GM18499 (cell line): Measurements from ENCODE around the gene B4GALNT2.

ENCODE experiments used
- ATAC-seq: cut with Tn5 transposase; IDR thresholded peaks from one replicate; pipeline ENCODE4 v1.9.1; 2021; ENCODE audit warnings: moderate number of reproducible peaks; ENCODE audit not compliant: insufficient read depth, unreplicated experiment

Gene B4GALNT2

DNA sequence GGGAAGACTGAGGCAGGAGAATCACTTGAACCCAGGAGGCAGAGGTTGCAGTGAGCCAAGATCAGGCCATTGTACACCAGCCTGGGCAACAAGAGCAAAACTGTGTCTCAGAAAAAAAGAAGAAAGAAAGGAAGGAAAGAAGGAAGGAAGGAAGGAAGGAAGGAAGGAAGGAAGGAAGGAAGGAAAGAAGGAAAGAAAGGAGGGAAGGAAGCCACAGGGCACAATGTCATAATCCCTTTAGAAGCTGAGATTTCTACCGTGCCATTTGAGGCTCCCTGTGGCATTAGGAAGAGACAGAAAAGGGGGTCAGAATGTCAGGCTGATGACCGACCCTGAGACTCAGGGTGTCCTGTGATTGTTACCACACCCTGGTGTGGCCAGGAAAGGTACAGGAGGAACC, 71.2 kb downstream of the B4GALNT2 start:
- no peak for ATAC-seq

DNA sequence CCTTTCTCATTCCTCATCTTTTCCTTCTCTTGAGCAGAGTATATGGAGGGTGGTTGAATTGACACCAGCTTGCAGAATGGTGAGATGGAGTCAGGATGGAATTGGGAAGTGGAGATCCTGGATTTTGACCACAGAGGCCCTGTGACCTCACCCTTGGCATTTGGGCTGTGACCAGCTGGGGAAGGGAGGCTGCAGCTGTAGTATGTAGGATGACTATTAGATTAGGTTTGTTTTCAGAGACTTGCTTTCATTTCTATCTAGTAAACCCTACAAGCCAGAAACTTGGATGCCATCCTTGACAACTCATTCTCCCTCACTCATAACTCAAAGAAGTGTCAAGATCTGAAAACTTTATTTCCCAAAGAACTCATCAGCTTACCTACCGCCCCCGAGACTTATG, 71.9 kb downstream of the B4GALNT2 start:
- no peak for ATAC-seq

DNA sequence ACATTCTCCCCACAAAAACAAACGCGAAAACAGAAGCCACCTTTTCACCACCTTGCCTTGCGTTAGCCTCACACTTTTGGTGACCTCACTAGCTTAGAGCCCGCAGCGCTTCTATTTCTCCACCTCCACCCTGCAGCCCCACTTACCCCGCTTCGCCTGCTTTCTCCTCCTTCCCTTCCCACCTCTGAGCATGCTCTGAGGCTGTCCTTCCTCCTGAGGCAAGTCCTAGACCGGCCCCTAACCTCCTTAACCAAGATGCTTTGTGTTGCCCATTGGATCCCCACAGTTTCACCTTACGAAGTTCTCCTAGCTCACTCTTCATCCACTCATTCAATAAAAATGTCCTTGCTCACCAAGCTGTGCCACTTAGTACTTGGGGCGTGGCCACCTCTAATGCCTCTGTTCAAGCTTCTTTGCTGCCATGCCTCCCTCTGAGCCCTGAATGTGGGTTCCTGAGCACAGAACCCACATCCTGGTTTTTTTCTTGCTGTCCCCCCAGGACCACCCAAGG, 76.5 kb downstream of the B4GALNT2 start:
- no peak for ATAC-seq

DNA sequence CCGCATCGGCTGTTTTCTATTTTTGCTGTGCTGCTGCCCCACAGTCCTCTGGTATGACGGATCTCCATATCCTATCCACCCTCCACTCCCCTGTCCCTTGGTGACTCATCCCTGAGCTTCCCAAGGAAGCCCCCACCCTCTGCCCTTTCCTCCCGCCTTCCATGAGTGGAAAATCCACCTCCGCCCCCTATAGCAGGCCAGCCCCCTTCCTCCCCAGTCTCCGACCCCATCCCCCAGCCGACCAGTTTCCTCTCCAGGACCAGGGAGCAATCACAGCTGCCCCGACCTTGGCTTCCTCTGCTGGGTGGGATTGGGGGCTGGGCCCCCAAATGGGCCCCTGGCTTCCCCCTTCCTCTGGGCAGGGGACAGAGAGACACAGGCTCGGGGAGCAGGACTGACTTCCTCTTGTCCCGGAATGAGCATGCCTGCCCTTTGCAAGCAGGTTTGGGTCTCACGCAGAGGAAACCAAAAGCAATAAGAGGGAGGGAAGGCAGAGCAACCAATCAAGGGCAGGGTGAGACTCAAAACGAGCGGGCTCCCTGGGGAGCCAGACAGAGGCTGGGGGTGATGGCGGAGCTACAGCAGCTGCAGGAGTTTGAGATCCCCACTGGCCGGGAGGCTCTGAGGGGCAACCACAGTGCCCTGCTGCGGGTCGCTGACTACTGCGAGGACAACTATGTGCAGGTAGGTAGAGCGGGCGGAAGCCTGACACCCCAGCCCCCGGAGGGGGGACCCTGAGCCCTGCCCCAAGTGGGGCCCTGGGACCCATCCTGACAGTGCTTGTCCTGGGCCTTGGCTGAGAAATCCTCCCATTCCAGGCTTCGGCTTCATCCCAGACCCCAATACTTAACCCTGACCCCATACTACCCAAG, 77.8 kb downstream of the B4GALNT2 start, which contains the start of the genes ABI3 and GNGT2:
Gene ABI3, plus strand, starts transcription at position 550 of the 872 bp plus-strand sequence. Its CDS starts 18 bp downstream, at position 568.
Gene GNGT2, minus strand, starts transcription at position 417 of the 872 bp plus-strand sequence. CDS start 3,152 bp downstream, outside the sequence.
- peak; percentile 42 for ATAC-seq

DNA sequence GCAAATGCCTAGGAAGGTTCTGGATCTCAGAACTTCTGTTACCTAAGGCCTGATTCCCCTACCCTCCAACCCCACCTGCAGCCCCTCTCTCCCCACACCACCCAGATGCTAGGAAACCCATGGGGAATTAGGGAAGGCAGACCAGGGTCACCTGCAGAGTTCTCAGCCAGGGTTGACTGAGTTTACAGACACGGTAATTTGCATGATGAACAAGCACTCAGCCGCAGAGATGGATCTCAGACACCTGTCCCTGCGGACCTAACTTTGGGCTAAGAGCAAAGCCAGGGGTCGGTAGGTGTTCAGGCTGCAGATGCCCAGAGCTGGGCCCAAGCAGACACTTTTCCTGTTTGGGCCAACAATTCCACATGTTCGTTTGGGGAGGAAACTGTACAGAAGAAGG, 80.8 kb downstream of the B4GALNT2 start:
- ATAC-seq: no peak

DNA sequence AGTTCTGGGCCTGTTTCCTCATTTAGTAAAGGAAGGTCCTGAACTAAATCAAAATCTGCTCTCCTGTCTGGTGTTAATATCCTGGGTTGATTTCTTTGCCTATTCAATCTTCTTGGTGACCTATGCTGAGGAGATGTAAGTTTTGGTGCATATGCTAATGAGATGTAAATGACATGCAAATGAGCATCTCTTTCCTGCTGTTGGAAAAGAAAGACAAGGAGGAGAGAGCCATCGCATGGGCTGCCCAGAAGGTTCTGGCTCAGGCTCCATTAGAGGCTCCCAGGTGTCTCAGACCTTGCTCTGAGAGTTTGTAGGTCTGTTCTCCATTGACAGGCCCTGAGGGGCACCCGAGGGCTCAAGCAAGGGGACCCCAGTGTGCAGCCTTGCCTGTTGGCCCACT, 81.3 kb downstream of the B4GALNT2 start:
- no peak for ATAC-seq

DNA sequence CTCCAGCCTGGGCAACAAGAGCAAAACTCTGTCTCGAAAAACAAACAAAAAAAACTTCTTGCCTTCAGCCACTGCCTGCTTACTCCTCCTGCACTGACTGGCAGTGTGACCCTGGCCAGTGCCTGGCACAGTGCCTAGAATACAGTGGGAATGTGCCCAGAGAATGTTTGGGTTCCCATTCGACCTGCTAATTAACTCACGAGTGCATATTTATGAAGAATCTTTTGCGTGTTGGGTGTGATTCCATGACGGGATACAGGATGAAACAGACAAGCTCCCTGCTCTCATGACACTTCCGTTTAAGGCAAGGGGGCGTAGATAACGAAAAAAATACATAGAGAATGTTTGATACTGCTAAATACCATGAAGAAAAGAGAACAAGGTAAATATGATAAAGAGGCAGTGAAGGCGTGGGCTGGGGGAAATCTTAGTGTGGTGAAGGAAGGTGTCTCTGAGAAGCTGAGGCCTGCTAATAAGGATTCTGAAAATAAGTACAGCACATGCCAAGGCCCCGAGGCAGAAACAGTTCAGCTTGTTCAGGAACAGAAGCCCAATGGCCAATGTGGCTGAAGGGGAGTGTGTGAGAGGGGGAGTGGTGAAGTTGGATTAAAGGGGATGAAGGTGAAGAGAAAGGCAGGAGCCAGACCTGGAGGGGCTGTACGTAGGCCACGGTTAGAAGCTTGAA, 82.2 kb downstream of the B4GALNT2 start:
- no peak for ATAC-seq

DNA sequence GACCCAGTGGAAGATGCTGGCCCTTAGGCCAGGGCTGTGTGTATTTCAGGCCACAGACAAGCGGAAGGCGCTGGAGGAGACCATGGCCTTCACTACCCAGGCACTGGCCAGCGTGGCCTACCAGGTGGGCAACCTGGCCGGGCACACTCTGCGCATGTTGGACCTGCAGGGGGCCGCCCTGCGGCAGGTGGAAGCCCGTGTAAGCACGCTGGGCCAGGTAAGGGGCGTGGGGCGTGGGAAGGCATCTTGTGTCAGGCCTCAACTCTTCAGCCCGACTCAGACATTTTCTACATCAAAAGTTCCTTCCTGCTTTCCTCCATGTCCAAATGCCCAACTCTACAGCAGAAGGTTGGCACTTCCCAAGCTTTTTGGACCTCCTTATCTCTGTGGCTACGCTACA, 83.9 kb downstream of the B4GALNT2 start:
- ATAC-seq: no peak

DNA sequence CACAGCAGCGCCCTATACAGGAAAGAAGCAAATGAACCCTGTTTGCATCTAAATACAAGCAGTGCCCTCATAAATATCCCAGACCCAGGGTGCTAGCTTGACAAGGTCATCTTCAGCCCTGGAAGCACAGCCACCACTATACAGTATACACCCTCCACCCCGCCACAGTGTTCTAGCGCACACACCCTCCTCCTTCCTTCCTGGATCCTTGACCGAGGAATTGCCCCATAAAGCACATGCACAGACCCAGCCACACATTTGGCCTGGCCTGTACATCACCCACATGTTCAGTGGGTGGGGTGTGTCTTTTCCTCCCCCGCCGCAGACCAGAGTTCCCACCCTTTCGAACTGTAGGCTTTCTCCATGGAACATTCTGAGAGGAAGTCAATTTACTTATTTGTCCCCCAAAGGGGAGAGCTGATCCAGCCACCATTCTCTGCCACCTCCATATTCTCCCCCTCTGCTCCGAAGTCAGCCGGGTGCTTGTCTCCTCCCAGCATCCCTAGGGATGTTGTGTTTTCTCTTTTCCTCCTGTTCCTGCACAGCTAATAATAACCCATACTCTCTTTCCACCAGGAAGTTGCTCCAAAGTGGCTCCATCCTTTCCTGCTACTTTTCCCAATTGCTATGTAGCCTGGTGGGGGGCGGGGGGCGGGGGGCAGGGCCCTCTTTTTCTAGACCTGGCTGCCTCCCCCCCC, 84.5 kb downstream of the B4GALNT2 start:
- no peak for ATAC-seq

DNA sequence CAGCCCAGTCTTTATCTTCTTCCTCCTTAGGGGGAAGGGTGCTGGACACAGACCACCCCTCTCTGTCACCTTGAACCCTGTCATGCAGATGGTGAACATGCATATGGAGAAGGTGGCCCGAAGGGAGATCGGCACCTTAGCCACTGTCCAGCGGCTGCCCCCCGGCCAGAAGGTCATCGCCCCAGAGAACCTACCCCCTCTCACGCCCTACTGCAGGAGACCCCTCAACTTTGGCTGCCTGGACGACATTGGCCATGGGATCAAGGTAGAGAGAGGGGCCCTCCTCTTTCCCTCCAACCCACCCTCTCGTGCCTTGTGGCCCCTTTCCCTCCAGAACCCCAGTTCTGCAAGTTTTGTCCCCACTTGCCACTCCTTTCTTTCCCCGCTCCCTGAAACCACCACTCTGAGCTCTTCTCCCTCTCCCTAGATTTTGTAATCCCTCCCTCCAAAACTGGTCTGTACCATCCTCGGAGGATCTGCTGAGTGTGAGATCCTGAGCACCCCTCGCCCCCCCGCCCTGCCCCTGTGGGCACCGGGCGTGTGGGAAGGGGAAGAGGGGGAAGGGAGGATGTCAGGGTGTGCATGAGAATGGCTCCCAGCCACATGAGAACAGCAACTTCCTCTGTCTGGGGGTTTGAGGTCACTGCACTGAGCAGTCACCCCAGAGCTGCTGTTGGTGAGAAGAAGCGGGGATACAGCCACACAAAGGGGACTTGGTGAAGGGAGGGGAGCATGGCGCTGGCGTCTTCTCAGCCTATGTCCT, 85.3 kb downstream of the B4GALNT2 start:
- no peak for ATAC-seq

DNA sequence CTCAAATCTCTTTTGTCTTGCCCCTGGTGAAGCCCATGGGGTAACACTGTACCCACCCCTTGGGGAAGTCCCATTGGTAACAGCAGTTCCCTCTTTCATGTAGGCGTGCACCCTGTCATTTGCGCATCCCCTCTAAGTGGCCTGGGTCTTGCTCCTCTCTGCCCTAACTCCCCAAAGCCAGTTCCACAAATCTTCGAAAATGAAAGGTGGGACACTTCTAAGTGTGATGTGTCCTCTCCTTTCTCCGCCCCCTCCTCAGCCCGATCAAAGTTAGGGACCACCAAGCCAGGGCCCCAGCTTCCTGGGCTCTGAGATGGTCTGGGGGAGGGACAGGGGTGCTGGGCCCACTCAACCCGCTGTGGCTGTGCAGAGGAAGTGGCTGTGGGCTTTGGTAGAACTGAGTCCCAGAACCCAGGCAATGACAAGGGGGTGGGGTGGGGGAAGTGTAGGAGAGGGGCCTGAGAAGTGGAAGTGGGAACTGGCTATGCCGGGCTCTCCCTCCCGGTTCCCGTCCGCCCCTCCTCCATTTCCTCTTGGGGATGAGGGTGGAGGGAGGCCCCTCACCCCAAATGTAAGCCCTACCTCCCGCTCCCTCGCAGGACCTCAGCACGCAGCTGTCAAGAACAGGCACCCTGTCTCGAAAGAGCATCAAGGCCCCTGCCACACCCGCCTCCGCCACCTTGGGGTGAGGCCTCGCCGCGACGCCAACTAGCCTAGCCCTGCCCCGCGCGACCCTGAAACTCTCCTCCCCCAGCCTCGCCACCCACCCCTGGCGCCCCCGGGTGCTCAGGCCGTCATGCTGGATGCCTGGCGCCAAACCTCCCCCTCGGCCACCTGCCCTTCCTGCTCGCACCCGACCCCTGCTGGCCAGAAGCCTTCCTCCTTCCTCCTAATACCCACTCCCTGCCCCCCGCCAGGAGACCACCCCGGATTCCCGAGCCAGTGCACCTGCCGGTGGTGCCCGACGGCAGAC, 86.7 kb downstream of the B4GALNT2 start:
- no peak for ATAC-seq

DNA sequence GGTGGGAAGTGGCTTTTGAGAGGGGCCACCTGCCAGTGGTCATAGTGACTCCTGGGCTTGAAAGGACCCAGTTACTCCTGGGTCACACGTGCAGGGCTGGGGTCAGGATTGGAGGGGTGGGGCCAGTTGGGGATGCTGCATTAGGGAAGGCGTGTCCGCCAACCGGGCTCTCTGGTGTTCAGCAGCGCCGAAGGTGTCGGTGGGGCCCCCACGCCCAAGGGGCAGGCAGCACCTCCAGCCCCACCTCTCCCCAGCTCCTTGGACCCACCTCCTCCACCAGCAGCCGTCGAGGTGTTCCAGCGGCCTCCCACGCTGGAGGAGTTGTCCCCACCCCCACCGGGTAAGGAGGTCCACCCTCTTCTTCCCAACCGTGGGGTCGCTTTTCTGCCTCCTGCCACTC, 87.4 kb downstream of the B4GALNT2 start:
- ATAC-seq: no peak

DNA sequence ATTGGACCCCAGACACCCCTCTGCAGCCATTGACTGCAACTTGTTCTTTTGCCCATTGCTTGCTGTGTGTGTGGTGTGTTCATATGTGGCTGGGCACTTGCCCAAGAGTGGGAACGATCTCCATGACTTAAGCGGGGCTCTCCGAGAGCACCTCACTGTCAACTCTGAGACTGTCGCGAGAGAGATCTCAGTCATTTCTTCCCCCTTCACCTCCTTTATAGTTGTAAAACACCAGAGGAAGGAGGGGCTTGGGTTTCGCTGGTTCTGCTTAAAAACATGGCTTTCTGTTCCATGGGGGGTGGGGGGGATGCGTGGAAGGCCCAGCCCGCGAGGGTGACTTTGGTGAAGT, 90.6 kb downstream of the B4GALNT2 start:
- no peak for ATAC-seq

DNA sequence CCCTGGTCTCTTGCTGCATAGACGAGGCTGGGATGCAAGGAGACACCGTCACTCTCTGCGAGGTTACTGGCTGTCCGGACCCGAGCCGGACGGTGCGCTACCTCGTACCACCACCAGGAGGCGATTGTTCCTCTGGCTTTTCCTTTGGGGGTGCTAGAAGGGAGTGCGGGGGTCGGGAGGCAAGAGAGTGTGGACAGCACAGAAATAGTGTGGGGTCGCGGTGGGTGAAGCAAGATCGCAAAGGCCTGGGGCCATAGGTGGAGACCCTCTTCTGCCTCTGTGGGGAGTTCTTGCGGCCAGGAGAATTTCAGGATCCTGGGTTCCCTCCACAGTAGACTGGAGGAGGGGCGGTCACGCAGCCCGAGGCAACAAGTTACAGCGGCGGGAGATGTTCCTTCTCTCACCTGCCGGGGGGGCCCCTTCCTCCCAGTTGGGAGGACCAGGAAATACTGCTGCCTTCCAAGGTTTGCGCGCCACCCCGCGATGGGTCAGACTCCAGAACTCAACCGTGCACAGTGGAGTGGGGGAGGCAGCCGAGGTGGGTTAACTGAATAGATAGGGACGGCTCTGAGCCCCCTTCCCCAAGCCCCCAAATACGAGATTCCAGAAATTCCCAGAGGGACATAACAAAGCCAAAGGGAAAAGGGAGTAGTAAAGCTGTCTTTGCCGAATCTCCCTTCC, 91.1 kb downstream of the B4GALNT2 start:
- ATAC-seq: no peak

DNA sequence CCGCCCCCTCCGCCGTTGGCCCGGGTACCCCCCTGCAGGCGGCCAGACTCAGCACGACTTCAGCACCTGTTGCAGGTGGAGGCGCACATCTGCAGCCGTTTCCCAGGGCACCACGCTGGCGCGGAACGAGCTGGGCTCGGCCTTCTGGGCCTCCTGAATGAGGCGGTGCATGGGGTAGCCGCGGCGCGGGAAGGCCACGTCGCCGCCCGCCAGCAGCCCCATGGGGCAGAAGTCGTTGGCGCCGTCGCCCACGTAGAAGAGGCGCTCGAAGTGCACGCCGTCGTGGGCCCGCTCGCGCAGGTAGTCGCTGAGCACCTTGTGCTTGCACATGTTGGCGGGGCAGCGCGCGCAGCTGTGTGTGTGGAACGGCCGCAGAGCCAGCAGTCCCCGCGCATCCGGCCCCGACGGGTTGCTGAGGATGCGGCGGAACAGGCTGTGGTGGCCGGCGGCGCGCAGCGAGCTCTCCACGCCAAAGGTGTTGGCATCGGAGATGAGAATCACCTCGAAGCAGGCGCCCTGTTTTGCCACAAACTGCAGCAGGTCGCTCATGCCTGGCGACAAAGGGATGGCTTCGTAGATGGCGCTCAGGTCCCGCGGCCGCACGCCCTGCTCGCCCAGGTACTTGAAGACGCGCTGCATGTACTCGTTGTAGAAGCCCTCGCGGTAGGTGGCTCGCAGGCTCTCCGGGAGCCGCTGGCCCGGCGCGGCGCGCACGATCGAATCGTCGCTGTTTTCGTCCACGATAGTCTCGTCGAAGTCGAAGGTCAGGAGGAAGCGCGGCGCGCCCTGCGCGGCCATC, 91.8 kb downstream of the B4GALNT2 start:
- no peak for ATAC-seq

DNA sequence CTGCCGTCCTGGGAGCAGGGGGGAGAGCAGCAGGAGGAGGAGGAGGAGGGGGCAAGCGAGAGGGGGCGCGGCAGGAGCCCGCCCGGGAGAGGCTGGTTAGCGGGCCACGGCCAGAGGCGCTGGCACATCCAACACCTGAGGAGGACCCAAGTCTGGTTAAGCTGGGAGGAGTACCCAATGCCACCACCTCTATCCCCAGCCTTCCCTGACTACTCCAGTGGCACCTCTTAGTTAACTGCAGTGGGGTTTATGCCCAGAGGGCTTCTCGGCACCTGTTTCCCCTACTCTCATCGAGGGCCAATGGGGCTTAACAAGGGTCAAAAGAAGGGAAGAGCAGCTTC, 92.4 kb downstream of the B4GALNT2 start:
- ATAC-seq: no peak

DNA sequence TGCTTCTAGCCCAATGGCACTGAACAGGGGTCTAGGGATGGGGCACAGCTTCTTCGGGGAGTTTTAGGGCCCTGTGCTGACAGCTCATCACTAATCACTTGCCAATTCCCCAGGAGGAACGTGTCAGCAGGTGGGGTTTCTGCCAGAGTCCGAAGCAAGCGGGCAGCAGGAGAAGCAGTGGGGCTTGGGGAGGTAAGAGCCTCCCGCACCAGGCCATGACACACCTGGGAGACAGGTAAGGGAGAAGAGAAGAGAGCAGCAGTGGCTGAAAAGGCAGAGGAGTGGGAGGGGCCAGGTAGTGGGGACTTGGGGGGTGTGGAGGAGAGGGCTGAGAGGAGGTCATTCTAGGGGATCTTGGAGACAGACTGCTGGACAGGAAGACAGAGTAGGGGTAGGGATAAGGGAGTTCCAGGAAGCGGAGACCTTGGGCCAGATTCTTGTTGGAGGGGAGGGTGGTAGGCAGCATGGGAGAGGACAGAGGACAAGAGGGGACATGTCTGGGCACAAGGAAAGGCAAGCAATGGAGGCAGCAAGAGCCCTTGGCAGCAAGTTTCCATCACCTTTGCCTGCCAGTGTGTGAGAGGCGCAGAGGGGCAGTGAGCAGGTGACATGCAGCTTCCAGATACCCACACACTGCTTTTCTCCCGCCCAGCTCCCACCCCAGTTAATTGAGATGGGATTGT, 93.1 kb downstream of the B4GALNT2 start:
- no peak for ATAC-seq
